RWPE1 (cell line): ENCODE measurements around the gene NRDC.

Experiments
- CTCF ChIA-PET: fragments of 350-600 bp; sonication (Branson Sonifier 250); formaldehyde crosslinking; extraction: SDS; loops from one replicate; lab custom pipeline; 2021; lab: Yijun Ruan, JAX
- POLR2A ChIA-PET: fragments of 400-600 bp; formaldehyde crosslinking; extraction: SDS; loops from one replicate; lab custom pipeline; 2020; ENCODE audit warnings: antibody characterized with exemption; ENCODE audit not compliant: low non-redundant PET; lab: Yijun Ruan, JAX
- DNase-seq: peaks from one replicate; pipeline ENCODE4 v3.0.0; 2012; ENCODE audit warnings: low spot score
- H3K27ac ChIP-seq: fragments of 450-650 bp; 2 replicates; pipeline ENCODE4 v1.5.1; 2017
- TF ChIP-seq, protein P1 (sequence below): fragments of 450-650 bp; conservative IDR thresholded peaks from 2 replicates; pipeline ENCODE4 v1.5.1; 2017; ENCODE audit warnings: low read depth, mild to moderate bottlenecking

Gene NRDC

DNA sequence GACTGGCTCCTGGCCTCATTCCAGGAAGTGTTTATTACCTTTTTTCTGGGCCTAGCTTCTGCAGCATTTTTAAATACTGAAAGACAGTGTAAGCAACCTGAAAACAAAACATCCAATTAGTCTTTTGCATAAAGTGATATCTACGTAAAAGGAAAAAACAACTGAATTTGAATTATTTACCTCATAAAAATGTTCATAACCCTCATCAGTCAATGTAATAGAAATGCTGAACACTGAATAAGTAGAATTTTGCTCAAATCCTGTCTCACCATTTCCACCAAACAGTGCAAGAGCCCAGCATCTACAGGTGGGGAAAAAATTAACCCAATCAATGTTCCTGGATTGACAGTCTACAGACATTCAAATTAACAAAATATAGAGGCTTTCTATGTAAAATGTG lies 64.0 kb downstream of the NRDC start:
- CTCF ChIA-PET: no interaction called here
- H3K27ac ChIP-seq: no peak overlapping the region
- POLR2A ChIA-PET: no interaction called here
- TF ChIP-seq, protein P1, sequence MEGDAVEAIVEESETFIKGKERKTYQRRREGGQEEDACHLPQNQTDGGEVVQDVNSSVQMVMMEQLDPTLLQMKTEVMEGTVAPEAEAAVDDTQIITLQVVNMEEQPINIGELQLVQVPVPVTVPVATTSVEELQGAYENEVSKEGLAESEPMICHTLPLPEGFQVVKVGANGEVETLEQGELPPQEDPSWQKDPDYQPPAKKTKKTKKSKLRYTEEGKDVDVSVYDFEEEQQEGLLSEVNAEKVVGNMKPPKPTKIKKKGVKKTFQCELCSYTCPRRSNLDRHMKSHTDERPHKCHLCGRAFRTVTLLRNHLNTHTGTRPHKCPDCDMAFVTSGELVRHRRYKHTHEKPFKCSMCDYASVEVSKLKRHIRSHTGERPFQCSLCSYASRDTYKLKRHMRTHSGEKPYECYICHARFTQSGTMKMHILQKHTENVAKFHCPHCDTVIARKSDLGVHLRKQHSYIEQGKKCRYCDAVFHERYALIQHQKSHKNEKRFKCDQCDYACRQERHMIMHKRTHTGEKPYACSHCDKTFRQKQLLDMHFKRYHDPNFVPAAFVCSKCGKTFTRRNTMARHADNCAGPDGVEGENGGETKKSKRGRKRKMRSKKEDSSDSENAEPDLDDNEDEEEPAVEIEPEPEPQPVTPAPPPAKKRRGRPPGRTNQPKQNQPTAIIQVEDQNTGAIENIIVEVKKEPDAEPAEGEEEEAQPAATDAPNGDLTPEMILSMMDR: no peak
- no peak for DNase-seq

DNA sequence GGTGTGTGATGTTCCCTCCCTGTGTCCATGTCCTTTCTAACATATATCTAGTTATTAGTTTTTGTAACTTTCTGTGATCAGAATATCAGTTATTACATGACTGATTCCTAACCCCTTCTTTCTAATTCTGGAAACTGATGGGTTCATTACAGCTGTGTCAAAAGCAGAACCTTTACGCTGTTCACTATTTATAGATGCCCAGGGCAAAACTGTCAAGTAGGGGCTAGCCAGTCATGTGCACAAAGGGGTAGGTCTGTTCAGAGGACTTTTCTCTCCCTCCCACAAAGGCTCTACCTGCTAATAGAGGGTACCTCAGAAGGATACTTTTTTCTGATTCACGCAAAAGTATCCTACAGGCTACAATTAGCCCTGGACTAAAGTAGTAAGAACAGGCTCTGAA lies 79.2 kb downstream of the NRDC start:
- TF ChIP-seq, protein P1: no peak
- H3K27ac ChIP-seq: no peak overlapping the region
- ChIA-PET CTCF (no interaction called here), POLR2A (no interaction called here)
- no peak for DNase-seq

DNA sequence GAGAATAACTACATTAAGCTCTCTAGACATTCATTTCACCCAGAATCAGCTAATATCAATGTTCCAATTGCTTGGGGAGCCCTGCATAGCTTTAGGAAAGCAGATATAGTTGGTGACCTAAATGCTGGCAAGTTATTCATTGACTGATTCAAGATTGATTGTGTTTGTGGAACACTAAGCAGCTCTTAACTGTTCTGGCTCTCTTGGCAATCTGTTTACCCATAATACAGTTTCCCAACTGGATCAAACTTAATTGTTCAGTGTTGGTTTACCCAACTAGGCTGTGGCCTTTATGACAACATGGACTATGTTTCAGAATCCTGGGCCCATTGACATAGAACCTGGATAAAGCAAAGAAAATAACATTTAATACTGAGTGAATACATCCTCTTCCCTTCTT lies 83.7 kb downstream of the NRDC start:
- H3K27ac ChIP-seq: no peak overlapping the region
- ChIA-PET POLR2A (no interaction called here), CTCF (interaction anchor here (0.6 kb wide), 1 partner anchor 733 kb away, joined by 3 read pairs; no protein-coding TSS in a partner anchor)
- TF ChIP-seq, protein P1: no peak
- DNase-seq: no peak

DNA sequence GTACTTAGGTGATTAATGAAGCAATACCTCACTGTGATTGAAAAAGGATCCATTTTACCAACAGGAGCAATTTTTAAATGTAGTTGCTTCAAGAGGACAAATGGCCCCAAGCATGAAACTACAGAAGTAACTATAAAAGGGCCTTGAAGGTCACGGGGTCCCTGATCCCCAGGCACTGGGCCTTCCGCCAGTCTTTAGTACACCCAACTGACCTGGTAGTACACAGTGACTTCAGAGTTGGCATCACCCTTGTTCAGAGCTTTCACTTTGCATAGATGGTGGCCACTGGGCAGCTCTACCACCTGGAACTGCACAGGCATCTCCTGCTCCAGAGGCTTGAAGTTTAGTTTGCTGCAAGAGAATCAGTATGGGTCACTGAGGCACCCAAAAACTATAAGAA lies 84.3 kb downstream of the NRDC start:
- ChIA-PET POLR2A (no interaction called here), CTCF (interaction anchor here (0.6 kb wide), 1 partner anchor 733 kb away, joined by 3 read pairs; no protein-coding TSS in a partner anchor)
- H3K27ac ChIP-seq: no peak overlapping the region

DNA sequence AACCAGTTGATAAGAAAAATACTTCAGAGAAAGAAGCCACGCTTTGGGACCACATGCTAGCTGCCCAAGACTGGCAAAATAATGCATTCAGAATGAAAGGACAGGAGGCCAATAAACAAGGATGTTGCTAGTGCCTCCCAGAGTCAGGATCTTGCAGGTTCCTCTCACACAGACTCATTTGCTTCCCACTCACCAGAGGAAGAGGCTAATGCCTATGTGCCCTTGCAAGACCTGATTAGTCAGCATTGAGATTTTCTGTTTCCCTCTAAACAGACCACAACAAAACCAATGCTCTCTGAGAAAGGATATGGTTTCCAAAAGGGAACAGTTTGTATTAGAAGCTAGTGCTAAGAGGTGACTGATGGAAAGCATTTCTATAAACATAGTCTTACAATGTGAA lies 85.7 kb downstream of the NRDC start:
- ChIA-PET CTCF (no interaction called here), POLR2A (no interaction called here)
- H3K27ac ChIP-seq: no peak overlapping the region
- DNase-seq: no peak
- TF ChIP-seq, protein P1: no peak

More for the DNA sequence above, 84.3 kb downstream of the NRDC start:
- TF ChIP-seq, protein P1: no peak
- DNase-seq: no peak

DNA sequence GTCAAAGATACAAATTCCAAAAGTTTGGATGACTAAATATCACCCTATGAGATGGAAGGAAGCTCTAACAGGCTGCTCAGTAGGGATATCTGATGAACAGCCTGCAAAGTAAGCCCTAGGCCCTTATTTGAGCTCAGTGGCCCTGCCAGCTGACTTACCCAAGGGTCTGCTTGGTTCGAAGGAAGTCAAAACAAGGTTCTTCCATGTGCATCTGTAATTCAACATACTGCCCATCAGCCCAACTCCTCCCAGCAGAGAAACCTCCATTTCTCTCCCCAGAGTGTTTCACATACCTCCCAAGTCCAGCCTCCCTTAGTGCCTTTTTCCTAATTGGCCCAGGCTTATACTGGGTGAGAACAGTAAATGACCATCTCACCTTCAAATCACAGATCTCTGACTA lies 86.6 kb downstream of the NRDC start:
- TF ChIP-seq, protein P1: no peak
- no peak overlapping the region for H3K27ac ChIP-seq
- POLR2A ChIA-PET: no interaction called here
- DNase-seq: no peak
- CTCF ChIA-PET: no interaction called here

DNA sequence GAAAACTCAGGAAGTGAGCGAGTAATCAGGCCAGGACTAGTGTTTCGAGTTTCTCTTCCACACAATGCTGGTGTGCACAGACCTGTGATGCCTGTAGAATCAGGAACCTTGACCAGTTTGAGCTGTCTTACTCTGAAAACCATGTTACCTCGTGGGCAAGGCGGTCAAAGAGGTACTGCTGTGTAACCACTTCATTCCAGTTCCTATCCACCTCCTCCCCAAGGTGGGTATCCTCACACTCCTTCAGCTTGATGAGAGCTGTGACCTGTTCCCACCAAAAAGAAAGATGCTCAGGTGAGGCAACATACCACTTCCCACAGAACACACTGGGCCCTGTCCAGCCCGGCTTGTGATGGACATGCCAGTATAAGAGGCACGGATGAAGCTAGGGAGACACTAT lies 88.1 kb downstream of the NRDC start:
- TF ChIP-seq, protein P1: no peak
- ChIA-PET POLR2A (no interaction called here), CTCF (no interaction called here)
- DNase-seq: no peak
- peak overlapping the region; percentile 22; the same call in 1 of the 2 replicates for H3K27ac ChIP-seq
